T-helper 1 cell treated with Interleukin-12 subunit alpha and Interleukin-12 subunit beta and Interleukin-4 antibody, amounts not matched to agents 30 ng/mL and 1 ng/mL, for 36 hours (primary cell): ENCODE results near the gene ARL15. TPM values are rescaled to one million over a fixed set of nuclear protein-coding genes. Genes with fewer than 3 reads are reported as not detected.
"Not testable (repeated sequence)": the region's sequence is repeated elsewhere in the genome, so short reads cannot be mapped to it uniquely, and the experiment has no call there.

Experiments
- intact Hi-C: fragments of 100-400 bp; cut with micrococcal nuclease; formaldehyde crosslinking; loops from one replicate; pipeline ENCODE4 v1.15.1; 2024
- total RNA-seq: library from RNA; stranded (reverse); gene quantifications from 2 replicates; pipeline ENCODE4 v1.2.3, GENCODE V29; 2022

ARL15 gene
- total RNA-seq, 1 donor from 2014 or later: 13.1 TPM

- intact Hi-C loops: no loop called here
These were observed 451.5 kb downstream of the ARL15 start for GRCh38 chr5:53858700-53859456.

- intact Hi-C loops: no loop called here
These were observed 453.9 kb downstream of the ARL15 start for GRCh38 chr5:53856506-53856905.

- intact Hi-C loops: not testable (repeated sequence)
These were observed 473.4 kb downstream of the ARL15 start for GRCh38 chr5:53836851-53837430.

- intact Hi-C loops: no loop called here
These were observed 475.9 kb downstream of the ARL15 start for GRCh38 chr5:53834500-53834899.

Other genes starting within 250 kb of the ARL15 start
- gene HSPB3, start 145.1 kb upstream of the ARL15 start, total RNA-seq: not detected in 2 replicates
- 41.4 and 42.9 TPM in 2 replicates for gene SNX18, start 207.2 kb upstream of the ARL15 start, total RNA-seq